AG04449 (cell line): ENCODE results near the gene KLHL29.

Experiments used
- CTCF ChIA-PET: fragments of 350-600 bp; formaldehyde crosslinking; extraction: SDS; loops from one replicate; lab custom pipeline; 2021; ENCODE audit warnings: antibody characterized with exemption; lab: Yijun Ruan, JAX
- POLR2A ChIA-PET: fragments of 400-600, 350-600 bp; formaldehyde crosslinking; extraction: SDS; loops from one replicate; lab custom pipeline; 2020; ENCODE audit warnings: antibody characterized with exemption, inconsistent platforms; lab: Yijun Ruan, JAX
- DNase-seq: peaks from one replicate; pipeline ENCODE4 v3.0.0-alpha.2; 2010; ENCODE audit warnings: low read depth, low spot score
- H3K4me3 ChIP-seq: 2 replicates; pipeline ENCODE4 v1.5.1; 2011; ENCODE audit warnings: low read depth, mild to moderate bottlenecking, control low read depth, low read length
- TF ChIP-seq, protein P1 (sequence below): IDR thresholded peaks from one replicate; pipeline ENCODE4 v1.5.1; 2011; ENCODE audit warnings: mild to moderate bottlenecking, moderate library complexity, low read length, control low read depth, inconsistent platforms; ENCODE audit not compliant: insufficient read depth; ENCODE audit errors: missing control alignments

Gene KLHL29

DNA sequence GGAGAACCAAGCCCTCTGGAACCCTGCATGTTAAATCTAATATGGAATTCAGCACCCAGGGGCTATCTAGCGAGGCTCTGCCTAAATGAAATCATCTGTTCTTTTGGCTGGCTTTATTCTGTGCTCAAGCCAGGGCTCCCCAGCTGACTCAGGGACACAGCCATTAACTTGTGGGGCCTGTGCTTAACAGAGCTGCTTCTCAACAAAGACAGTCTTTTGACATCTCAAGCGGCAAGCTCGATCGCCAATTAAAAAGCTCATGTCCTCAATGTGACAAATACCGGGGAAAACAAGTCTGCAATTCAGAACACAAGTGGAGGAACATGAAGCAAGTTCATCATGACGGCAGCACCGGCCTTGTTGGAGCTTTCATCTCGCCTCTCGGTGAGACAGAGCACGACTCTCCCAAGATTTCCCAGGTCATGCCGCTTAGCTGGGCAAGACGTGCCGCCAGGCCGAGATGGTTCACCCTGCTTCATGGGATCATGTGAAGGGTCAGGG is 64.9 kb downstream of the KLHL29 start:
- ChIA-PET CTCF (interaction anchor here (3.3 kb wide), 1 partner anchor 10 kb away, joined by 22 read pairs; no protein-coding TSS in a partner anchor), POLR2A (no interaction called here)
- H3K4me3 ChIP-seq = no peak overlapping the region
- DNase-seq = no peak
- TF ChIP-seq, protein P1, sequence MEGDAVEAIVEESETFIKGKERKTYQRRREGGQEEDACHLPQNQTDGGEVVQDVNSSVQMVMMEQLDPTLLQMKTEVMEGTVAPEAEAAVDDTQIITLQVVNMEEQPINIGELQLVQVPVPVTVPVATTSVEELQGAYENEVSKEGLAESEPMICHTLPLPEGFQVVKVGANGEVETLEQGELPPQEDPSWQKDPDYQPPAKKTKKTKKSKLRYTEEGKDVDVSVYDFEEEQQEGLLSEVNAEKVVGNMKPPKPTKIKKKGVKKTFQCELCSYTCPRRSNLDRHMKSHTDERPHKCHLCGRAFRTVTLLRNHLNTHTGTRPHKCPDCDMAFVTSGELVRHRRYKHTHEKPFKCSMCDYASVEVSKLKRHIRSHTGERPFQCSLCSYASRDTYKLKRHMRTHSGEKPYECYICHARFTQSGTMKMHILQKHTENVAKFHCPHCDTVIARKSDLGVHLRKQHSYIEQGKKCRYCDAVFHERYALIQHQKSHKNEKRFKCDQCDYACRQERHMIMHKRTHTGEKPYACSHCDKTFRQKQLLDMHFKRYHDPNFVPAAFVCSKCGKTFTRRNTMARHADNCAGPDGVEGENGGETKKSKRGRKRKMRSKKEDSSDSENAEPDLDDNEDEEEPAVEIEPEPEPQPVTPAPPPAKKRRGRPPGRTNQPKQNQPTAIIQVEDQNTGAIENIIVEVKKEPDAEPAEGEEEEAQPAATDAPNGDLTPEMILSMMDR = no peak

DNA sequence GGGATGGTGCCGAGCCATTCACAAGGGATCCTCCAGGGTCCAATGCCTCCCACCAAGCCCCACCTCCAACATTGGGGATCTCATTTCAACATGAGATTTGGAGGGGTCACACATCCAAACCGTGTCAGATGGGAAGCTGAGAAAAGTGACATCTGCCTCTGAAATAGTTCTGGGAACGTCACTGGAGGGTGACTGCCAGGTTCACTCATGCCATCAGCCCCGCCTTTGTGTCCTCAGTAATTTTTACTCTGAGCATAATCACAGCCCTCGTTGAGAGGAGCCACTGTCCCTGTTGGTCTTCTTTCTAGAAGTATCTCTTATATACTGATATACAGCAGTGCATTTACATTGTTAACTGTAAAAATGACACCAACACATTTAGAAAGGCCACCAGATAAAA is 67.4 kb downstream of the KLHL29 start:
- no peak for DNase-seq
- H3K4me3 ChIP-seq = no peak overlapping the region
- TF ChIP-seq, protein P1 = no peak
- POLR2A ChIA-PET = interaction anchor here (0.7 kb wide), 1 partner anchor 22 kb away, joined by 4 read pairs; no protein-coding TSS in a partner anchor
- CTCF ChIA-PET = interaction anchor here (3.3 kb wide), 1 partner anchor 8 kb away, joined by 22 read pairs; no protein-coding TSS in a partner anchor

DNA sequence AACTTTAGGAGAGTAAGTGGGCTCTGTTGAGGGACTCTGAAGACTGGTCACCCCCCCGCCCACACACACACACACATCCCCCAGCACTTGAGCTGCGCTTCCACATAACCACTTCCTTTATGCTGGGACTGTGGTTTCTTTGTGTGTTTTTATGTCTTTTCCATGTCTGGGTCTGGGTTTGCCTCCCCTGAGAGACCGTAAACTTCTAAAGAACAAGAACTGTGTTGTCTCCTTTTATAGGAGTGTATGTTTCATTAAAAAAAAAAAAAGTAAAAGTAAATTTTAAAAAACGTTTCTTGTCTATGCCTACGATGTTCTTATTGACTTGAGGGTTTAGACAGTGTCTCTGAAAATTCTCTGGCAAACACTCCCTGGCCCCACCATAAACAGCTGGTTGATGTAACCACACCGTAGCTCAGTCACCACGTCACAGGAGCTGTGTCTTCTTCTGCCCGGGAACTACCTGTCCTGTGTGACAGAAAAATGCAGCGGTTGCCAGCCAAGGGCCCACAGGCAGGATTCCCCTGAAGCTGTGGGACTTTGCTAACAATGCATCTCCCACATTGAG is 68.0 kb downstream of the KLHL29 start:
- ChIA-PET POLR2A (interaction anchor here (0.7 kb wide), 1 partner anchor 22 kb away, joined by 4 read pairs; no protein-coding TSS in a partner anchor), CTCF (interaction anchor here (0.9 to 3.3 kb wide), 2 partner anchors 7 to 36 kb away, joined by 3 to 22 read pairs; no protein-coding TSS in a partner anchor)
- H3K4me3 ChIP-seq = no peak overlapping the region; the same call in 1 of the 2 replicates
- DNase-seq = no peak
- TF ChIP-seq, protein P1 = no peak

DNA sequence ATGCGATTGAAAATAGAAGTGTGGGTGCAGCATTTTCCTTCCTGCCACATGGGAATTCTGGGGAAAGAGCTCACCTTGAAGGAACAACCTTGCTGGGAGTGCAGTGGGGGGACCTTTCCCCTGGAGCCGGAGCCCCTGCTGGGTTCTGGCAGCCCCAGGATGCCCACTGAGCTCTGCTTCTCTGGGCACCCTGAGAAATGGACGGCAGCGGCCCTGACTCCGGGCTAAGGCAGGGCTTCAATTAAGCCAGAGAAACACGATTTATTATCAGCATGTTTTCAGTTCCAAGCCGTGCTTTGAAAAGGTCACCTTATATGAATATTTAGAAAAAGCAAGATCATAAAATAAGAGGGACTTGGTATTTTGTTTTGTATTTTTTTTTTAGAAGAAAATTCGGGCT is 68.5 kb downstream of the KLHL29 start:
- H3K4me3 ChIP-seq = no peak overlapping the region; the same call in 1 of the 2 replicates
- POLR2A ChIA-PET = no interaction called here
- TF ChIP-seq, protein P1 = no peak
- CTCF ChIA-PET = interaction anchor here (0.9 to 1.0 kb wide), 2 partner anchors 14 to 36 kb away, joined by 3 read pairs; no protein-coding TSS in a partner anchor
- no peak for DNase-seq

DNA sequence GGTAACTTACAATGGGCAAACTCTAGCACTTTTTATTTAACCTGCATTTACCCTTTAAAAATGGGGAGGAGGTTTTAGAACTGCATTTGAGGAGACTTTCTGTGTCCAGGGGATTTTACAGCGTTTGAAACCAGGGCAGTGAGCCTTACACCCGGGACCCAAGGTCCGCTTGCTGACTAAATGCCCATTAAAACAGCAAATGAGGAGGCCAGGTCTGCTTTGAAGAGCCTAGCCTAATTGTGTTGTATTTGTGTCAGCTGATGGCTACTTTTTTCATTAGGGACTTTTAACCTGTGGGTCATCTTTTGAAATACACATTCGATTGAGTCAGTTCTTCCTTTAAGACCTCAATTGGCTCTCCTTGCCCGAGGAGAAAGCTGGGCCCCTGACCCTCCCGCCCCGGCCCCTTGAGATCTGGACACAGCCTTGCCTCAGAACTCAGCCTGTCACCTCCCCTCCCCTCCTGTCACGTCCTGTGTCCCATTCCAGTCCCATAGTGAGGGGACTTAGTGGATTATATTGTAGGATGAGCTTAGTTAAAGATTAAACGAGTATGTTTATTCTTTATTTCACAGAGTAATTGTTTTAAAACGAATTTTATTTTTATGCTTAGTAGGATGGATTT is 69.0 kb downstream of the KLHL29 start:
- no peak overlapping the region for H3K4me3 ChIP-seq
- ChIA-PET CTCF (interaction anchor here (0.9 to 1.0 kb wide), 2 partner anchors 14 to 37 kb away, joined by 3 read pairs; no protein-coding TSS in a partner anchor), POLR2A (no interaction called here)
- no peak for DNase-seq
- TF ChIP-seq, protein P1 = no peak
